HL-60 (cell line): ENCODE data around the gene DPP10.

ENCODE experiments used
- CTCF ChIP-seq: IDR thresholded peaks from one replicate; pipeline ENCODE4 v1.5.1; 2011; ENCODE audit warnings: low read length, control low read depth, inconsistent platforms; ENCODE audit not compliant: insufficient read depth
- GABPA ChIP-seq: IDR thresholded peaks from 2 replicates; pipeline ENCODE4 v1.6.1; 2012; ENCODE audit warnings: low read depth
- POLR2AphosphoS5 ChIP-seq: IDR thresholded peaks from 2 replicates; pipeline ENCODE4 v1.6.1; 2012; ENCODE audit warnings: low read depth
- SPI1 ChIP-seq: IDR thresholded peaks from 2 replicates; pipeline ENCODE4 v1.6.1; 2012; ENCODE audit warnings: low read depth, mild to moderate bottlenecking, borderline replicate concordance
- TF ChIP-seq, protein P1 (sequence below): IDR thresholded peaks from 2 replicates; pipeline ENCODE4 v1.6.1; 2012; ENCODE audit warnings: low read depth; ENCODE audit not compliant: insufficient replicate concordance

GRCh38 chr2:114862243-114862642 lies 419.8 kb downstream of the DPP10 start:
- TF ChIP-seq CTCF: no peak
- no peak for TF ChIP-seq POLR2AphosphoS5
- TF ChIP-seq GABPA: no peak
- TF ChIP-seq, protein P1, sequence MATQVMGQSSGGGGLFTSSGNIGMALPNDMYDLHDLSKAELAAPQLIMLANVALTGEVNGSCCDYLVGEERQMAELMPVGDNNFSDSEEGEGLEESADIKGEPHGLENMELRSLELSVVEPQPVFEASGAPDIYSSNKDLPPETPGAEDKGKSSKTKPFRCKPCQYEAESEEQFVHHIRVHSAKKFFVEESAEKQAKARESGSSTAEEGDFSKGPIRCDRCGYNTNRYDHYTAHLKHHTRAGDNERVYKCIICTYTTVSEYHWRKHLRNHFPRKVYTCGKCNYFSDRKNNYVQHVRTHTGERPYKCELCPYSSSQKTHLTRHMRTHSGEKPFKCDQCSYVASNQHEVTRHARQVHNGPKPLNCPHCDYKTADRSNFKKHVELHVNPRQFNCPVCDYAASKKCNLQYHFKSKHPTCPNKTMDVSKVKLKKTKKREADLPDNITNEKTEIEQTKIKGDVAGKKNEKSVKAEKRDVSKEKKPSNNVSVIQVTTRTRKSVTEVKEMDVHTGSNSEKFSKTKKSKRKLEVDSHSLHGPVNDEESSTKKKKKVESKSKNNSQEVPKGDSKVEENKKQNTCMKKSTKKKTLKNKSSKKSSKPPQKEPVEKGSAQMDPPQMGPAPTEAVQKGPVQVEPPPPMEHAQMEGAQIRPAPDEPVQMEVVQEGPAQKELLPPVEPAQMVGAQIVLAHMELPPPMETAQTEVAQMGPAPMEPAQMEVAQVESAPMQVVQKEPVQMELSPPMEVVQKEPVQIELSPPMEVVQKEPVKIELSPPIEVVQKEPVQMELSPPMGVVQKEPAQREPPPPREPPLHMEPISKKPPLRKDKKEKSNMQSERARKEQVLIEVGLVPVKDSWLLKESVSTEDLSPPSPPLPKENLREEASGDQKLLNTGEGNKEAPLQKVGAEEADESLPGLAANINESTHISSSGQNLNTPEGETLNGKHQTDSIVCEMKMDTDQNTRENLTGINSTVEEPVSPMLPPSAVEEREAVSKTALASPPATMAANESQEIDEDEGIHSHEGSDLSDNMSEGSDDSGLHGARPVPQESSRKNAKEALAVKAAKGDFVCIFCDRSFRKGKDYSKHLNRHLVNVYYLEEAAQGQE: no peak
- TF ChIP-seq SPI1: no peak
